Esophagus (tissue), 2 donors: ENCODE measurements around the gene MACROD2. TPM values are rescaled to one million over a fixed set of nuclear protein-coding genes. Genes with fewer than 3 reads are reported as not detected.

ENCODE experiments used
- H3K27ac ChIP-seq, 2 donors: one replicate each; pipeline ENCODE4 v1.5.1; 2013; ENCODE audit warnings: low read depth in 2 of 2, mild to moderate bottlenecking in 2 of 2, inconsistent platforms in 1 of 2, low read length in 1 of 2, moderate library complexity in 1 of 2
- H3K27me3 ChIP-seq, 2 donors: one replicate each; pipeline ENCODE4 v1.6.1; 2013; ENCODE audit warnings: low read length in 2 of 2, control low read depth in 1 of 2, mild to moderate bottlenecking in 1 of 2; ENCODE audit not compliant: insufficient read depth in 2 of 2, control insufficient read depth in 1 of 2
- H3K36me3 ChIP-seq, 2 donors: one replicate each; pipeline ENCODE4 v1.6.1; 2013; ENCODE audit warnings: low read length in 1 of 2; ENCODE audit not compliant: control insufficient read depth in 2 of 2, insufficient read depth in 2 of 2
- H3K4me1 ChIP-seq, 2 donors: one replicate each; pipeline ENCODE4 v1.6.1; 2013; ENCODE audit warnings: low read length in 1 of 2; ENCODE audit not compliant: control insufficient read depth in 2 of 2, insufficient read depth in 2 of 2
- H3K4me3 ChIP-seq, 2 donors: one replicate each; pipeline ENCODE4 v1.5.1; 2013; ENCODE audit warnings: low read length in 2 of 2, mild to moderate bottlenecking in 2 of 2, low read depth in 1 of 2, moderate library complexity in 1 of 2
- H3K9me3 ChIP-seq, 2 donors: one replicate each; pipeline ENCODE4 v1.6.1; 2013; ENCODE audit warnings: mild to moderate bottlenecking in 2 of 2, low read depth in 1 of 2, low read length in 1 of 2, moderate library complexity in 1 of 2; ENCODE audit not compliant: control insufficient read depth in 2 of 2, insufficient read depth in 1 of 2
- WGBS, 2 donors: extraction: QIAGEN DNeasy Blood & Tissue Kit; methylation state at CpG; one replicate each; pipeline ENCODE4 v1.1.7; 2013; 5-methylcytosine and 5-hydroxymethylcytosine counted together
- polyA plus RNA-seq, 2 donors: library from polyadenylated mRNA; stranded (reverse); fragments of 200-250 nt; gene quantifications; one replicate each; pipeline ENCODE4 v1.2.3, GENCODE V29; 2013
- donor health status: healthy with polysubstance abuse.
- donor health status: Bipolar disorder and iron deficiency.

Gene MACROD2
- polyA plus RNA-seq, 2 donors, result 0.64 to 1.9 TPM

DNA sequence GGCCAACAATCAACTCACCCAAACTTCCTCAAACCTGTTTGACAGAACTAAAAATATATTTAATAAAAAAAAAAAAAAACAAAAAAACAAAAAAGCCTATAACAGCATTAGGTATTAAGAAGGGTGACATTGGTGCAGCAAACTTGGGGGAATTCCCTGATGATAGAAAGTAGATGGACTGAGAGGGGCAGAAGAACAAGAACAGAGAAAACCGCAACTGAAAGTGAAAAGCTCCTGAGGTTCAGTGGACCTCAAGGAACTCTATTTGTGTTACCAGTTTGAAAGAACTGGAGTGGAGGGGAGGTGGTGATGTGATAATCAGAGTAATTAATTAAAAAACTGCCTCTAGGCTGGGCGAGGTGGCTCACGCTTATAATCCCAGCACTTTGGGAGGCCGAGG is 53.8 kb downstream of the MACROD2 start:
- Histone ChIP-seq H3K27ac (no peak overlapping the region), H3K36me3 (no peaks in the 10 kb centered on the region), H3K27me3 (no peaks in the 10 kb centered on the region), H3K9me3 (no peaks in the 10 kb centered on the region), H3K4me3 (no peak overlapping the region), H3K4me1 (no peaks in the 10 kb centered on the region)
- WGBS, 2 donors, result 83 to 93% methylated on average over 4 of the region's 4 CpGs

DNA sequence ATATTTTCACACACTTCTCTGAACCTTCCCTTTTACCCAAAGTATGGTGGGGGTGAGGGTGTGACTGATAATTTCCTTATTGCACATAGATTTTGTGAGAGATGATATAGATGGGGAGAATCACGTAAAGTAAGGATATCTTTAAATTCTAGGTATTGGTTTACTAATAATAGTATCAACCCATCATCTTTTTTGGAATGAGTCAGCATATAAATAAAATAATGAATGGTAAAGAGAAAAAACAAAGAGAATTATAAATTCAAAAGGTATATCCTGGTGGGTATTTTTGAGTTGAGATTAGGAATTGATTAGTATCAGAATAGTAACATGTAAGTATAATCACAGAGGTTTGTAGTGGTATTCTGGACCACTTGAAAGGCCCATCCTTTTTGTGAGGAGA is 56.1 kb downstream of the MACROD2 start:
- no peak overlapping the region for H3K27ac ChIP-seq
- no peaks in the 10 kb centered on the region for H3K9me3 ChIP-seq
- 71 to 81% methylated on average over 1 of the region's 1 CpG for WGBS, 2 donors
- H3K27me3 ChIP-seq, result no peaks in the 10 kb centered on the region
- H3K36me3 ChIP-seq, result no peaks in the 10 kb centered on the region
- no peaks in the 10 kb centered on the region for H3K4me1 ChIP-seq
- H3K4me3 ChIP-seq, result no peak overlapping the region

DNA sequence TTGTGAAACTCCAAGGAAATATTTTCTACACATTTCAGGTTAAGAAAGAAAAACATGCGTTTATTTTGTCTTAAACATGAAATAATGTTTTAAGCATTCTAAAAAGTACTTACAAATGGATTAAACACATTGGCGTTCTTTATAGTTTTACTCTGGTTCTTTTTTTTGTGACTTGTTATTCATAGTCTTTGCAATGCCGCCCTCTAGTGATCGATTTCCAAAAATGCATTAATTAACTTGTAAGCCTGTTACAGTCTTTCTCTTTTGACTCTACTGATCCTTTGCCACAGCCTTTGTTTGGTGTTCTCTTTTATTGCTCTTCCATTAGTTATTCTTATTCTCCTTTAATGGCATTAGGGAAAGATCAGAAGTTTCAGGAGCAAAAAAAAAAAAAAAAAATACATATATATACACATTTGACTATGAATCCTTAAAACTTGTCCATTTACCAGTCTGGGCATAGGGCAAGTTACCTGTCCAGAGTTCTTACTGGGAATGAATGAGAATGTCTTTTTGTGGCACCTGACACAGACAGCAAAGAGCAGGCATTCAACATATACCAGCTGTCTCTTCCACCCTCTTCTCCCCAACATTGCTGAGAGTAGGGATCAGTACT is 59.9 kb downstream of the MACROD2 start:
- no peaks in the 10 kb centered on the region for H3K4me1 ChIP-seq
- no peak overlapping the region for H3K4me3 ChIP-seq
- no peaks in the 10 kb centered on the region for H3K27me3 ChIP-seq
- WGBS, 2 donors, result 1 to 2% methylated on average over 4 of the region's 4 CpGs
- no peaks in the 10 kb centered on the region for H3K9me3 ChIP-seq
- H3K36me3 ChIP-seq, result no peaks in the 10 kb centered on the region
- no peak overlapping the region for H3K27ac ChIP-seq

DNA sequence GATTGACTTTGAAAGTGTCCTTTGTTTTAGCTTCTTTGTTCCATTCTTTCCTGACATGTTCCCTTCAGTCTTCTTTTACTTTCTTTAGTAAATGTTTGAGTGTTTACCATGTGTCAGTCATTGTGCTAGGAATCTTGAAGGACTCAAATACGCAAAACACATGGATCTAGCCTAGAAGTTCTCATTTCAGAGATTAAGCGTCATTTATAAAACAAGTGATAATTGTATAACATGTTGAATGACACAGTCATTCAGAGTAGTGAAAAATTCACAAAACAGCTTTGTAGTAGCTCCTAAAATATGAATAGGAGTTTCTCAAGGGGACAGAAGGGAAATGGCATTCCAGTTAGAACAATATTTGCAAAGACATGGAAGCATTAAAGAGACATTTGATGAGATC is 66.9 kb downstream of the MACROD2 start:
- H3K27ac ChIP-seq, result no peak overlapping the region
- no peaks in the 10 kb centered on the region for H3K9me3 ChIP-seq

DNA sequence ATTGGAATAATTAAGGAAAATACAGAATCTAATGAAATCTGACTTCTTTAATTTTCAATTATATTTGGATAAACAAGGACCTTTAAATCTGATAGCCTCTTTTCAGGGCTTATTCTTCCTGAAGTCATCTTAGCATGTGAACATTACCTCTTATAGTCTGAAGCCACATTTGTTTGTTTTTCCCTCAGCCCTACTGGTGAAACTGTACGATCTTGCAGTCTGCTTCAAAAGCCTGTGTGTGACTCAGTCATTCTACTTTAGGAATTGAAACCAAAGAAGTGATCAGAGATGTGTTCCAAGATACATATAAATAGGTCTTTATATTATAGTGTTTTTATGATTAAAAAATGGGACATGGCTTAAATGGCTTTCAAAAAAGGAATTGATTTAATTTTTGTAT is 67.5 kb downstream of the MACROD2 start:
- no peaks in the 10 kb centered on the region for H3K9me3 ChIP-seq
- no peak overlapping the region for H3K27ac ChIP-seq
- H3K4me1 ChIP-seq, result no peaks in the 10 kb centered on the region
- no peaks in the 10 kb centered on the region for H3K36me3 ChIP-seq
- no peaks in the 10 kb centered on the region for H3K27me3 ChIP-seq
- 38 to 52% methylated on average over 1 of the region's 1 CpG for WGBS, 2 donors
- H3K4me3 ChIP-seq, result no peak overlapping the region

More for the DNA sequence above, 66.9 kb downstream of the MACROD2 start:
- Histone ChIP-seq H3K36me3 (no peaks in the 10 kb centered on the region), H3K4me1 (no peaks in the 10 kb centered on the region), H3K4me3 (no peak overlapping the region), H3K27me3 (no peaks in the 10 kb centered on the region)
- WGBS, 2 donors, result 79 to 90% methylated on average over 2 of the region's 2 CpGs

DNA sequence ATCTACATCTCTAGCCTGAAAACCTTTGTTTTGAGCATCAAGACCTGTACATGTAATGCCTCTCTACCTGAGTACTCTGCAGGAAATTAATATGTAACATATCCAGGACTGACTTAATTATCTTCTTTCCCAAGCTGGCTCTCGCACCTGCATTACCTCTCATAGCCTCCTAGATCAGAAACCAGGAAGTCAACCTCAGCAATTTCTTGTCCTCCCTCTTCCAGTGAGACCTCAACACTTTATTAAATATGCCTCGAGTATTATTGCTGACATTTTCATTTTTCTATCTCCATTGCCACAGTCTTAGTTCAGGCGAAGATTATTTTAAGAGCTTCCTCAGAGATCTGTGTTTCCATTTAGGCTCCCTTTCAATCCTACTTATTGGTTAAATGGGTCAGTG is 69.0 kb downstream of the MACROD2 start:
- Histone ChIP-seq H3K4me1 (no peaks in the 10 kb centered on the region), H3K9me3 (no peaks in the 10 kb centered on the region), H3K27me3 (no peaks in the 10 kb centered on the region), H3K4me3 (no peak overlapping the region), H3K27ac (no peak overlapping the region), H3K36me3 (no peaks in the 10 kb centered on the region)
- WGBS, 2 donors, result 83% methylated on average over 3 of the region's 3 CpGs

DNA sequence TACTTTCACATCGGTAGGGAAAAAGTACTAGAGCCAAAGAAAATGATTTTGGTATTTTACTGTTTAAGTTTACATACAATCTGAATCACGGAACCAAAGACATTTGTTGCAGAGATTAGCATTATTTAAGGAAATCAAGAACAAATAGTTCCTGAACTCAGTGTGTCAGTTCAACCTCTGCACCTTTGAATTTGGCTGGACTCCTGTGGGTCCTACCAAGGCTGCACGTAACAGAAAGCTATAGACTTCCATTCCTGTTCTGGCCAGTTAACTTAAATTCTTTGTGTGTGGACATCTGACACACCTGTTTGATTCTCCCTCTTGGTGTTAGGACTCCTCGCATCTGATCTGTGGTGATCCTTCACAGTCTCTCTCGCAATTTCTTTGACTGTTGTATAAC is 69.6 kb downstream of the MACROD2 start:
- Histone ChIP-seq H3K36me3 (no peaks in the 10 kb centered on the region), H3K4me3 (no peak overlapping the region), H3K9me3 (no peaks in the 10 kb centered on the region), H3K27me3 (no peaks in the 10 kb centered on the region), H3K27ac (no peak overlapping the region), H3K4me1 (no peaks in the 10 kb centered on the region)
- WGBS, 2 donors, result 81 to 85% methylated on average over 5 of the region's 5 CpGs

DNA sequence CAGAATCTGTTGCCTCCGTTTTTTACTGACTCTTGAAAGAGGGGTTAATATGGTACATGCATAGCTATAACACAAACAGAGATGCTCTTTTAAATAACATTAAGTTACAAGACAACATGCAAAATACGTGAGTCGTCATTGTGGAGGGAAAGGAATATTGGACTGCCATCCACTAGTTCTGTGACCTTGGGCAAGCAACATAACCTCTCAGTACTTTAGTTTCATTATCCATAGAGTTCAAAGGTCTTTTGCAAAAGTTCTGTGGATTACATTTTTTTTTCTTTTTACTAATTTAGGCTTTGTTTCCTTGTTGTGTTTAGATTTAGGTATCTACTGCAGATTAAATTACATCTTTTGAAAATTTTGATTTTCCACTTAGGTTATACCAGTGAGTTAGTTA is 70.5 kb downstream of the MACROD2 start:
- no peaks in the 10 kb centered on the region for H3K27me3 ChIP-seq
- no peaks in the 10 kb centered on the region for H3K4me1 ChIP-seq
- no peaks in the 10 kb centered on the region for H3K36me3 ChIP-seq
- 77 to 86% methylated on average over 3 of the region's 3 CpGs for WGBS, 2 donors
- no peaks in the 10 kb centered on the region for H3K9me3 ChIP-seq
- H3K27ac ChIP-seq, result no peak overlapping the region
- H3K4me3 ChIP-seq, result no peak overlapping the region

DNA sequence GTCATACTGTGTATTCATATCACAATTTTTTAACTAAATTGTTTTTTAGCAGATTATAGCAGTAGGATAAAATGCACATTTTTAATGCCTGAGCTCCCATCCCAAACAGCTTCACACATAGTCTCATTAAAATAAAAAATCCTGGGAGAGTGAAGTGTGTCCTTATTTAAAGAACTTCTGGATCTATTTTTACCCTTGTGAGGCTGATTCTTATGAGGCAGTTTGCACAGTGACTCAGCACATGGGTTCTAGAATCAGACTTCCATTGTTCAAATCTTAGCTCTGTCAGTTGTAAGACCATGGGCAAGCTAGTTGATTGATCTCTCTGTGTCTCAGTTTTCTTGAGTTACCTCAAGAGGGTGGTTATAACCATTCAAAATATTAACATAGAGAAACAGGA is 72.3 kb downstream of the MACROD2 start:
- H3K27ac ChIP-seq, result no peak overlapping the region
- no peaks in the 10 kb centered on the region for H3K4me1 ChIP-seq
- no peaks in the 10 kb centered on the region for H3K9me3 ChIP-seq
- H3K4me3 ChIP-seq, result no peak overlapping the region
- H3K27me3 ChIP-seq, result no peaks in the 10 kb centered on the region
- H3K36me3 ChIP-seq, result no peaks in the 10 kb centered on the region

DNA sequence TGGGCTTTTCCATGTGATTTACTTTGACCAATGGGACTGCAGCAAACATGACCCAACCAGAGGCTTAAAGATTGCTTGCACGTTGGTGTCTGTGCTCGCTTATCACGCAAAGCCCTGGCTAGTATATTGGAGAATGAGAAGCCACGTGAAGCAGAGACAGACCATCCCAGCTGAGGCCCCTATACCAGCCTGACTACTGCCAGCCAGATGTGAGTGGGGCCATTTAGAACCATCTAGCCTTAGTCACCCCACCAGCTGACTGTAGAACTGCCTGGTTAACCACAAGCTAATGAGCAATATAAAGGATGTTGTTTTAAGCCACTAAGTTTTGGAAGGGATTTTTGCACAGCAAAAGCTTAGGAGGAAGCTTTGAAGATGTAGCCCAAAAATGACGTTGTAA is 74.5 kb downstream of the MACROD2 start:
- H3K36me3 ChIP-seq, result no peaks in the 10 kb centered on the region
- no peaks in the 10 kb centered on the region for H3K27me3 ChIP-seq
- WGBS, 2 donors, result 74 to 82% methylated on average over 5 of the region's 5 CpGs
- no peaks in the 10 kb centered on the region for H3K4me1 ChIP-seq
- no peak overlapping the region for H3K4me3 ChIP-seq
- H3K9me3 ChIP-seq, result no peaks in the 10 kb centered on the region
- no peak overlapping the region for H3K27ac ChIP-seq
